ENCODE data around the gene HESX1. TPM values are rescaled to one million over a fixed set of nuclear protein-coding genes. Genes with fewer than 3 reads are reported as not detected.

HESX1 gene
- total RNA-seq, 1 donor from 2014 or later: 0.55 TPM

DNA sequence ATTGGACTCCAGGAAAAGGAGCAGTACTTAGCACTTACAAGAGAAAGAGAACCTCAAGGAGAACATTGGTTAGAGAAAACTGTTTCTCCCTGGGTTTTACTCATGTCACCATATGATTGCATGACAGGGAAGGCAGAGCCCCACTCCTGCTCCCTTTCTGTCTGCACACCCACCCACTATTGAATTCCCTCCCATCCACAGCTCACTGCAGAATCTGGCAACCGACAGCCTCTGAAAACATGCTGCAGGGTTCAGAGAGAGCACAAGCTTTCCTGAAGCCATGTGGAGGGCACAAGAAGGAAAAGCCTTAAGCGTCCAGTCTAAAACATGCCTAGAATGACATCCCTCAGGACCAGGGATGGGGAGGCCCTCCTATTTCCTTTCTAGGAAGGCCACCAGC, 31.6 kb downstream of the HESX1 start:
- DNase-seq (ENCODE audit: low read depth): no peak

DNA sequence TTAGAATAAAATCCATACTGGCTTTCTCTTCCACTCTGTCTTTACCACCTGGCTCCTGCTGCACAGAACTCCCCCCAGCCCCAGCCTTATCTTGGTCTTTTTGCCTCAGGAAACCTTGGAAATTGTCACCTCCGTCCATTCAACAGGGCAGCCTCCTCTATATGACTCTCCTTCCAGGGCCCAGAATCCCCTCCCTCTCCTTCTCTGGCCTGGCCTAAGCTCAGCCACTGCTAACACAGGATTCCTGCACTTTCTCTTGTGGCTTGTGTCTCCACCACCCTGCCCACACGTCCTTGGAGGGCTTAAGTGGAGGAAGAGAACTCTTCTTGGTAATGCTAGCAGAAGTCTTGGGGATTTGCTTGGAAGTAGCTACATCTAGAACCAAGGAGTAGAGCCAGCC, 33.1 kb downstream of the HESX1 start:
- no peak for DNase-seq (ENCODE audit: low read depth)

DNA sequence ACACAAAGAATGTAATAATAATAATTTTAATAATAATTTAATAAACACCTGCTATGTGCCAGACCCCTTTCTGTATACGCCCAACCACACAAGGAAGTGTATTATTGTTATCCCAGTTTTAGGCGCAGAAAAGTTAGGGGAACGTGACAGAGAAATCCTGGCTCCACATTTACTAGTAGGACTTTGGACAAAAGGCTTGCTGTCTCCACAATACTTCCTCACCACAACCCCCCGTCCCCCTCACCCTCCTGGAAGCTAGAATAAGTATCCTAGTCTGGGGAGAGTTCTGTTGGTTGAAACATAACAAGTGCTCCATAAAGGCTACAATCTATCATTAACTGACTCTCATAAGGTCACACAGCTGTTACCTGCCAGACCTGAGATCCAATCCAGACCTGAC, 34.1 kb downstream of the HESX1 start:
- DNase-seq (ENCODE audit: low read depth): no peak

- DNase-seq (ENCODE audit: low read depth): no peak
These were observed 34.9 kb downstream of the HESX1 start, which contains the start of gene IL17RD for GRCh38 chr3:57164657-57165573. IL17RD (minus strand) TSS chr3:57165353; CDS start chr3:57165286, 67 bp downstream.

DNA sequence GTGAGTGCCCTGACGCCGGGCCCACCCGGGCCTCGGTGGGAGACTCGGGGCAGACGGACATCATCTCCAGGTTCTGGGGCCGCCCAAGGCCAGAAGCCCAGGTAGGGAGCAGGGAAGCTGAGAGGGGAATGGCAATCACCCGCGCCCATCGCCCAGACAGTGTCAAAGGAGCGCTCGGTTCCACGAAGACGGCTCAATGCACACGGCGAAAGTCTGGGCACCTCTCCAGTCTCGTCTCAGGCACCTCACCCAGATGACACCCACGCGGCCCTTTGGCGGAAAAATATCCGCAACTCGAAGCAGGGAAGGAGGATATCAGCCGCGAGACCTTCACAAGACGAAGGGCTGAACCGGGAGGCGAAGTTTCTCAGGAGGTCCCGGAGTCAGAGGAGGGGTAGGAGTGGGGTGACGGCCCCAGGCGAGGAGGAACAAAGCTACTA, 35.5 kb downstream of the HESX1 start:
- no peak for DNase-seq (ENCODE audit: low read depth)

DNA sequence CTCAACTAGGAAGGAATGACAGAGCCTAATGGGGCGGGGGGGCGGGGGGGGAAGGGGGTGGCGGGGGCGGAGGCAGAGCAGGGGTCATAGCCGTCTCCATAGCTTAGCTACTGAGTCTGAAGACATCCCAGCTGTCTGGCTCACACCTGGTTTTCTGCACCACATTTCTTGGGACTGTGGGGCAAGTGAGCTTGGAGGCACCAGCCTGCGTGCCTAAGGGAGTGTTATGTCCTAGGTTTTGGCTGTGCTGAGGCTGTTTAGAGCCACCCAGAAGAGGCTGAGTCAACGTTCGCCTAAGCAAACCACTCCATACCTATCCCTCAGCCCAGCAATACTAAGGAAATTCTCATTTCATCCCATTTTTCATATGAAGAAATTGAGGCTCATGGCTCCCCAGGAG, 36.0 kb downstream of the HESX1 start:
- no peak for DNase-seq (ENCODE audit: low read depth)

DNA sequence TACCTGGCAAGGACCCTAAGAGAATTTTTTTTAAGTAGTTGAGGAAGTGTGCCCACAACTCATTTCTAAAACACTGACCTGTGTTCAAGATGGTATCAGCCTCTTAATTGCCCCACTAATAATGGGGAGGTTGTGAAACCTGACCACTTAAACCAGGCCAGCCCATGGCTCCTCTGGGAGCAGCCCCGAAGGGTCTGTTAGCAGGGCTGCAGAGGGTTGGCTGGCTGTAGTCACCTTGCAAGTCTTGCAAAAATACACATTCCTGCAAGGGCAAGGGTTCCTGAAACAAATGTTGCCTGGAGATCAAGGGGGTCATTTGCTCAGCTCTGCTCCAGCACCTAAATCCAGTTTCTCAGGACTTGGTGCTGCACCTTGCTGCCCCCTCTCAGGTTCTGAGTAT, 37.9 kb downstream of the HESX1 start:
- no peak for DNase-seq (ENCODE audit: low read depth)

GRCh38 chr3:57160765-57161538, 38.8 kb downstream of the HESX1 start:
- no peak for DNase-seq (ENCODE audit: low read depth)

GRCh38 chr3:57160076-57160764, 39.6 kb downstream of the HESX1 start:
- DNase-seq (ENCODE audit: low read depth): no peak

GRCh38 chr3:57158813-57159738, 40.7 kb downstream of the HESX1 start:
- no peak for DNase-seq (ENCODE audit: low read depth)

DNA sequence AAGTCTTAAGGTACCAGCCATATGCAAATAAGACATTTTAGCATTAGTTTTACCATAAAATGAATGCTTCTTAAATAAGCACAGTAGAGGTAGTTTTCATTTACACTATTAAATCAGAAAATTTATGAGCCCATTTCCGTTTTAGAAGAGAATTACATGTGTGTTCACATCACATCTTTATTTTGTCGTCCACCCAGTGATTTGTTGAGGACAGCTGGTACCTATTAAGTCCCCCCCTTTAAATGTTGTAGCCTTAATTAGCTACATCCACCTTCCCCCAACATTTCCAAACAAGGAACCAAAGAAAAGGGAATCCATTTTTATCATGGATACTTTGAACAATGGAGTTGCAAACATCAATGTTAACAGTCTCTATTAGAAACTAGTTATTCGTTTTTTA, 41.5 kb downstream of the HESX1 start:
- no peak for DNase-seq (ENCODE audit: low read depth)

GRCh38 chr3:57157545-57157944, 42.2 kb downstream of the HESX1 start:
- DNase-seq (ENCODE audit: low read depth): no peak

GRCh38 chr3:57155310-57155643, 44.5 kb downstream of the HESX1 start:
- no peak for DNase-seq (ENCODE audit: low read depth)

DNA sequence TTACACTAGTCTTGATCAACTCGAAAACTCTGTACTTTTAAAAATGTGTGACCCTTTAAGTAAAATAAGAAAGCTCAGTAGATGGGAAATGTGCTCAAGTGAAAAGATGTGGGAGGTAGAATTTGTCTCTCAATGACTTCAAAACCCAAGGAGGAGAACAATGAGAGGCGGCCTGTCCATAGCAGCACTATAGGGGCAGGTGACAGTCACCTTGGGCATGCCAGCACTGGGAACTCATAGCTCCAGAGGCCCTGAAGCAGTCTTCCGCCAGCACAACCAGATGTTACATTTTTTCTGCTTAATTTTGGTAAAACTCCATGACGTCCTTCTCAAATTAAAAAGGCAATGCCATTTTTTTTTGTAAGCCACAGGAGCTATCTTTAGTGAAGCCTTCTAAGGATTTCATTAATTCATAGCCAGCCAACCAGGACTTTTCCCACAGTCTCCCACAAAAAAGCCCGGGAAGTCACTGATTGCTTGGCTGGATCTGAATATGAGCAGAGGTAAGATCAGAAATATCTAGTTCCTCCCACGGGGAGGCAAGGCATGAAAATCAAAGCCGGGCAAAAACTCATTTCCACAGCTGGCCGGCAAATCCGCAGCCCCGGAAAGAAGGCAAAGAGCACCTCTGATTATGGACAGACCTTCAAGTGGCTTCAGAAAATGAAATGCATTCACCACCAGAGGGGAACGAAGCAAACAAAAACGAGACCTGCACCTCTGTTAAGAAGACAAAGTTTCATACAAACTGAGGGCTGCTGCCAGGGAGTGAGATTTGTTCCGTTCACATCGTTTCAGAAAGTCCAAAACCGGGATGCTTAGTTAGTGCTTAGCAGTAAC, 45.1 kb downstream of the HESX1 start:
- DNase-seq (ENCODE audit: low read depth): no peak

DNA sequence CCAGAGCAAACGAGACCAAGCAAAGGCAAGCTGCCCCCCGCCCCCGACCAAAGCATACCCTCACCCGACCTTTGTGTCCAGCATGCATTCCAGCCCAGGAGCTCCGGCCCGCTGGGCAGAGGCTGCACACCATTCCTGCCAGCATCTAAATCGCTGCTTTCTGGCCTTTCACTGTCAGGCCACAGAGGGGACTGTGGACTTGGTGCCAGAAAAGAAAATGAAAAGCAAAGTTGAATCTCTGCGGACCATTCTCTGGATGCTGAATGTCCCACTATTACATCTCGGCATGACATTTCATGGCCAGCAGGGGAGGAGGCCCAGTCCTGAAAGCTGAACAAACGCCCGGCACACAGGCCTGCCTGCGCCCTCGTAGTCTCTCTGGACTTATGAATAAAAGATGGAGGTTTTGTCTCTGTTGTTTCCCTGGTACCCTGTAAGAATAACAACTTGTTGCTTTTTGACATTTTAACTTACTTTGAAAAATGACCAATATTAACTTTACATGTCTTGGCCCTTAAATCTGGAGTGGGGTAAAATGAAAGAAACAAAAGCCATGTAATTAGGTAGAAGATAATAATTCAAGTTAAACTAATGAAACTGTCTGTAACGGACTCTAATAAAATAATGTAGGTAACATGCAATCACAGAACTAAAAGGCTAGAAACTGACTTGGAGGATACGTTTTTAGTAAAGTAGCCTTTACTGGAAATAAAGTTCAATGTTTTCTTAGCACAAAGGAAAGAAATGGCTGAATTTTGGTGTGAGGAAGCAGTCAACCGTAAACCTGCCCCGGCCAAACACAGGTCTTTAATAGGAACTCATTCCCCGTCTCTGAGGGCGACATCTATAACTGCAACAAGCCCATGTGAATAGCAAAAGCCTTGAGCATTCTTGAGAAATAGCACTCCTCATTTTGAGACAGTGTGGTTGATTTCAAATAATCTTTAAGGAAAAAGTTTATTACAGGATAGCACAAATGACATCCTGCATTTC, 47.3 kb downstream of the HESX1 start:
- DNase-seq (ENCODE audit: low read depth): no peak

- no peak for DNase-seq (ENCODE audit: low read depth)
These were observed 48.0 kb downstream of the HESX1 start for GRCh38 chr3:57151749-57152148.

- DNase-seq (ENCODE audit: low read depth): no peak
These were observed 48.7 kb downstream of the HESX1 start for GRCh38 chr3:57151021-57151449.

GRCh38 chr3:57150113-57150581, 49.6 kb downstream of the HESX1 start:
- DNase-seq (ENCODE audit: low read depth): no peak
